SU-DHL-6 (cell line): ENCODE measurements around the gene LAMTOR5.

Experiments
- CTCF ChIP-seq: fragments of 200-600 bp; sonication (generic); IDR thresholded peaks from one replicate; pipeline ENCODE4 v1.5.1; 2017; ENCODE audit warnings: antibody characterized with exemption, mild to moderate bottlenecking, low read length, moderate library complexity; ENCODE audit not compliant: insufficient read depth, poor library complexity, severe bottlenecking
- EZH2phosphoT487 ChIP-seq: fragments of 200-600 bp; sonication (generic), shearing (Covaris generic); conservative IDR thresholded peaks from 2 replicates; pipeline ENCODE4 v1.6.1; 2018; ENCODE audit warnings: mild to moderate bottlenecking, antibody characterized with exemption, low read length, moderate library complexity, mixed read lengths

GRCh38 chr1:110355321-110355720 lies 52.2 kb downstream of the LAMTOR5 start:
- TF ChIP-seq CTCF (no peak), EZH2phosphoT487 (no peak)
